Ammon's horn (tissue), 1 donor: ENCODE measurements around the gene ANOS1.
"Not testable (repeated sequence)": the region's sequence is repeated elsewhere in the genome, so short reads cannot be mapped to it uniquely, and the experiment has no call there.

Experiments used
- DNase-seq: peaks from one replicate; pipeline ENCODE4 v3.0.0-alpha.2; 2016; ENCODE audit warnings: low spot score

The ANOS1 gene

DNA sequence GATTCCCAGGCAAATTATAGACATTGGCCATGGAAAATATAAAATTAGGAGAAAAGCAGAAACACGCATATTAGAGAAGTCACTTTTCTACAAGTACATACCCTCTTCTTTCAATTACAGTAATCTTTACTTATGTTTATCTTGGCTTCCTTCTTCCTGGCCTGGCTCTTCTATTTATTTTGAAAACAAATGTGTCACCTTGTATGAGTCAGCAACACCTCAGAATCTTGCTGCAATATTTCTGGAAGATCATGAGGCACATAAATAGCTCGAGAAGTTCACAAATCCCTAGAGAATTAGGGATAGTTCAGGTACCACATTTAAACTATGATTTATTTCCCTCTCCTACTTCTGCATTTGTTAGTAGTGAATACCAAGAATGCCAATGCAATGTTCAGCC is 124.6 kb downstream of the ANOS1 start:
- no peak for DNase-seq

DNA sequence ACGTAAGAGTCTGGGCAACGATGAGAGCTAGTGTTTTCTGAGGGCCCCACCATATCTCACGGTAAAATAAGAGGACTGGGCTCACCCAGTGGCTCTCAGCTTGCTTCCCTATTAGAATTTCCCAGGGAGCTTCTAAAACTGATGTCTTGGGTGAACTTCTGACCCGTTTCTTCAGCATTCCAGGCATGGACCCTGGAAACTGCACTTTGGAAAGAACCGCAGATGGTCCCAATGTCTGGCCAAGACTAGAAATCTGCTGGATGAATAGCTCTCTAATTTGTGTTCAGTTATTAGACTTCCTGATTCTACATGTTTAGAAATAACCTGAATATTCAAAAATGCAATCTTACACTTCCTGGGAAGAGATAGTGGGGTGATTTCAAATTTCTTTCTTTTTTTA is 127.8 kb downstream of the ANOS1 start:
- peak; percentile 1 for DNase-seq

GRCh38 chrX:8591501-8591900 is 140.4 kb downstream of the ANOS1 start:
- DNase-seq, result no peak

DNA sequence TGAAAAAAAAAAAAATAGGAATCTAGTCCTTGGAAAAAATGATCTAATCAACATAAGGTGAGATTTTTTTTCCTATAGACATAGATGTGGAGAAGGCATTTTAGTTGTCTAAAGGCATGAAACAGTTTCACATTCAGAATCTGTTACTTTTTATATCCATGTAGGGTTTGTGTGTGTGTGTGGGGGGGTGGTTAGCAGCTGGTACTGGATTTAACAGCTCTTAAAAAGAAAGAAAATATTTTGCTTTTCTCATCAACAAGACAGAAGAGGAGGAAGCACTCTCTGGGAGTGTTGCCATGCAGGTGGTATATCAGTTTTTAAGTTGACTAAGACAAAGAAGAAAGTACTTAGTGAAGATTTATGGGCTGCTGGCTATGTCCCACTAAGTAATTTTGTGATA is 145.0 kb downstream of the ANOS1 start:
- DNase-seq, result no peak

GRCh38 chrX:8579602-8580001 is 152.3 kb downstream of the ANOS1 start:
- no peak for DNase-seq

- DNase-seq, result no peak
Observed at GRCh38 chrX:8576821-8577220, 155.1 kb downstream of the ANOS1 start.

- DNase-seq, result no peak
Observed at GRCh38 chrX:8565729-8566128, 166.2 kb downstream of the ANOS1 start.

- DNase-seq, result no peak
Observed at GRCh38 chrX:8548446-8548845, 183.5 kb downstream of the ANOS1 start.

- DNase-seq, result no peak
Observed at GRCh38 chrX:8546715-8547114, 185.2 kb downstream of the ANOS1 start.

DNA sequence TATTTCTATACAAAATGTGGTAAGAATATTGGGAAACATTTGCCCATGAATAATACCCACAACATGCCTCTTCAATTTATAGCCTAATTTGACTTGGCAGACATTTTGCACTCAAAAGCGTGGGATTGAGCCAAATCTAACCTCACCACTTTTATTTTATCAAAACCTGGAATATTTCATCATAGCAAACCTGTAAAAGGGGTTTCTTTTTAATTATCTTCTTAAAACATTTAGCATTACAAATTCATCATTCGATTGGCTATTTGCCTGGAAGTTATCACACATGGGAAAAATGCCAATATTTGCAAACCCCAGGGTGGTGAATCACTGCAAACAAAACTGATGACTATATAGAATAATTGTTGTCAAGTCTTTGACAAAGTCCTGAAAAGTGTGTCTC is 211.1 kb downstream of the ANOS1 start:
- DNase-seq, result no peak

DNA sequence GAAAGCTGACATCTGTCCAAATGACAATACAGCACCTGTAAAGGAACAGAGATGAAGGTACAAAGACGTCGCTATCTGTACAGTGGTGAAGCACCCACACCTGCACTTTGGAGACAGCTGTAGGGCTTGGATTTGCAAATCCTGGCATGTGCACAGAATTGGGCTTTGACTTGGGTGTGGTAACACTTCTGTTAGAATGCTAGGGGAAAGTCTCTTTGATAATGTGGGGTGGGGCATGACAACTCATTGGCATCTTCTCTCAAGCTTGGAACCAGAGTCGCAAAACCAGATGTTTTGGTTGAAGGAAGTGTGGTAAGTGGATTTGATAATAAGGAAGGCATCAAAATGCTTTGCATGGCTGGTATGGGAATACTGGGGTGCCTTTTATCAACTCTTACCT is 211.8 kb downstream of the ANOS1 start:
- no peak for DNase-seq

DNA sequence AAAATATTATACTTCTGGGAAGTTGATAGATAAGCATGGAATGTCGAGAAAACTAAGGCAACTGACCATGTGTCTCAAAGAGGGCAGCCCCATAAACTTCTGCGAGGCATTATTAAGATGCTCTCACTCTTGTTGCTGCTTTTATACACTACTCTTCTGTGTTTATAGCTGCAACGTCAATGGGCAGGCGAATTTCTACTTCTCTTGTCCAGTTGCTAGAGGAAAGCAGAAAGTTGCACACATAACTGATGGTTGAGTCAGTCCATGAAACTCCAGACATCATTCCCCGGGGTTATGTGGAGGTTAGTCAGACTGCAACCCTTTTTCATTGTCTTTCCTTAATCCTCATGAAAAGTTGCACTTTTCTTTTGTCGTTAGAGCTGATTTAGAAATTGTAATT is 227.5 kb downstream of the ANOS1 start:
- DNase-seq, result no peak

DNA sequence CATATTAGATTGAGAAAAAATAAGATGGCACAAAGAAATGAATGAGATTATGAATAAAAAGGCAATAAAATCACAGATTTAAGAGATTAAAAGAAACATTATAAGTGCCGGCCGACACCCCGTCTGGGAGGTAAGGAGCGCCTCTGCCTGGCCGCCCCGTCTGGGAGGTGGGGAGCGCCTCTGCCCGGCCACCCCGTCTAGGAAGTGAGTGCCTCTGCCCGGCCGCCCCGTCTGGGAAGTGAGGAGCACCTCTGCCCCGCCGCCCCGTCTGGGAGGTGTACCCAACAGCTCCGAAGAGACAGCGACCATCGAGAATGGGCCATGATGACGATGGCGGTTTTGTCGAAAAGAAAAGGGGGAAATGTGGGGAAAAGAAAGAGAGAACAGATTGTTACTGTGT is 229.8 kb downstream of the ANOS1 start:
- not testable (repeated sequence) for DNase-seq

GRCh38 chrX:8500203-8500602 is 231.7 kb downstream of the ANOS1 start:
- DNase-seq, result no peak

DNA sequence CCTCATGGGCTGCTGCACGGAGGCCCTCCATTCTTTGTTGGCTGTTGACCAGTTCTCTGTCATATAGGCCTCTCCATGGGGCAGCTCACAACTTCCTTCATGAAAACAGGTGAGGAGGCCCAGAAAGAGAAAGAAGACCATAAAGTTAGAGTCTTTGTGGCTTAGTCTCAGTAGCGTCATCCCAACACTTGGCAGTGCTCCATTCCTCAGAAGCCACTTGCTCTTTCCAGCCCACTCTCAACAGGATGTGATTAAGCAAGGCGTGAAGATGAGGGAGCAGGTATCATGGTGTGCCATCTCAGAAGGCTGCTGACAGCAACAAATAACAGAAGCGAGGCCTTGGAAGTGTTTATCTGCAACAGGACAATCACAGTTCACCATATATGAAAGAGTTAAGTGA is 236.9 kb downstream of the ANOS1 start:
- DNase-seq, result not testable (repeated sequence)

GRCh38 chrX:8484360-8484949 is 247.5 kb downstream of the ANOS1 start:
- no peak for DNase-seq
